MCF 10A (cell line): ENCODE results near the gene INCA1. TPM values are rescaled to one million over a fixed set of nuclear protein-coding genes. Genes with fewer than 3 reads are reported as not detected.

Experiments used
- BruUV-seq: library from RNA; stranded (reverse); fragments of 400-500 nt; replicated peaks from 2 replicates; lab custom pipeline; 2021; lab: Mats Ljungman, UMichigan
- CTCF ChIA-PET: fragments of 300-600 bp; sonication (Branson Sonifier 250); formaldehyde crosslinking; extraction: SDS; loops from one replicate; lab custom pipeline; 2021; ENCODE audit warnings: antibody characterized with exemption, inconsistent platforms; lab: Yijun Ruan, JAX
- POLR2A ChIA-PET: fragments of 300-600, 350-650 bp; sonication (Branson Sonifier 250); formaldehyde crosslinking; extraction: SDS; loops from one replicate; lab custom pipeline; 2020; ENCODE audit warnings: antibody characterized with exemption, inconsistent platforms; lab: Yijun Ruan, JAX
- DNase-seq: peaks from one replicate; pipeline ENCODE4 v3.0.0-alpha.2; 2018; ENCODE audit not compliant: unreplicated experiment
- H3K27ac Mint-ChIP-seq: one replicate; pipeline ENCODE4 v1.8.0; 2022; ENCODE audit warnings: mild to moderate bottlenecking, low read depth, mixed read lengths; ENCODE audit not compliant: unreplicated experiment
- H3K27me3 Mint-ChIP-seq: one replicate; pipeline ENCODE4 v1.8.0; 2022; ENCODE audit warnings: mixed read lengths; ENCODE audit not compliant: insufficient read depth, unreplicated experiment
- H3K36me3 Mint-ChIP-seq: one replicate; pipeline ENCODE4 v1.8.0; 2022; ENCODE audit warnings: mild to moderate bottlenecking, moderate library complexity, mixed read lengths; ENCODE audit not compliant: insufficient read depth, unreplicated experiment
- H3K4me1 Mint-ChIP-seq: one replicate; pipeline ENCODE4 v1.8.0; 2022; ENCODE audit warnings: mixed read lengths; ENCODE audit not compliant: insufficient read depth, unreplicated experiment
- H3K4me3 Mint-ChIP-seq: one replicate; pipeline ENCODE4 v1.8.0; 2022; ENCODE audit warnings: mild to moderate bottlenecking, moderate library complexity, mixed read lengths; ENCODE audit not compliant: unreplicated experiment
- H3K9me3 Mint-ChIP-seq: one replicate; pipeline ENCODE4 v1.8.0; 2022; ENCODE audit warnings: mixed read lengths; ENCODE audit not compliant: unreplicated experiment
- intact Hi-C: fragments of 100-400 bp; cut with micrococcal nuclease; formaldehyde crosslinking; loops from 2 replicates; pipeline ENCODE4 v1.14.1; 2022
- microRNA-seq: library from miRNA; unstranded; fragments of <30 nt; microRNA quantifications from one replicate; pipeline ENCODE4 v1.2.0, GENCODE V29; 2022
- total RNA-seq: library from RNA; stranded (reverse); gene quantifications from 2 replicates; pipeline ENCODE4 v1.2.3, GENCODE V29; 2022
- TF ChIP-seq, protein P1 (sequence below): fragments of 200-600 bp; IDR thresholded peaks from one replicate; pipeline ENCODE4 v1.8.0; 2022; ENCODE audit warnings: antibody characterized with exemption, mild to moderate bottlenecking; ENCODE audit not compliant: unreplicated experiment

The INCA1 gene
- total RNA-seq, 1 experiment from 2014 or later = 0.44 TPM

DNA sequence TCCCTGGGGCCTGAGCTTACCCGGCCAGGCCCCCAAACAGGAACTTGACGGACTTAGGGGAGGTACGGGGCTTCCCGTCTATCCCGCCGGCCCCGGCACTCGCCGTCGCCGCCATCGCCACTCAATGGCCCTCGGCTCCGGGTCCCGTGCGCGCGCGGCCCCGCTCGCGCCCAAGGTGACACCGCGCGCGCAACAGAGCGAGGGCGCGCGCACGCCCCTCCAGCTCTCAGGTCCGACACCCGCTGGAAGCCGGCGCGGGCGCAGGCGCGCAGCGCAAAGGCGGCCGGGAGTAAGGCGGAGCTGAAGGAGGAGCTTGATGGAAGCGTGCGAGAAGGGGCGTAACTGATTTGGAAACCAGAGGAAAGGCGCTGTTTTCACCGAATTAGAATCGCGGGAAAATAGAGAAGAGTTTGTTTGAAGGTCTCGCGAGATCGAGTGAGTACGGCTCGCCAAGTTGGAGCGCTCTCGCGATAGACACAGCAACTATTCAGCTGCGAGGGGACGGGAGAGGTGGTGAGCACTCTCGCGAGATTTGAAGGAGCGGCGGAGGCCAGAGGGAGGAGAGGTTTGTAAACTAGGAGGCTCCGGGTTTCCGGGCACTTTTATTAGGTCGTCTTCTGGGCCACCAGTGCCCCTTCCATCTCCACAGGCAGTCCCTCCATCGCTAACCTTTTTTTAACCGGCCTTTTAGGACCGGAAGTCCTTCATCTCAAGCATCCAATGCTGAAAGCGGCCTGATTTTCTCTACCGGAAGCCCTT lies 57.3 kb downstream of the INCA1 start, which contains the start of the genes RNF167 and SLC25A11:
RNF167 (plus strand) TSS at position 473 of the 759 bp plus-strand sequence. CDS start 642 bp downstream, outside the sequence.
SLC25A11 (minus strand) TSS at position 251 of the 759 bp plus-strand sequence; CDS start at position 115, 136 bp downstream.
- H3K4me1 Mint-ChIP-seq = peaks cover 43% of the 10 kb centered on the region
- peak within 1 kb of the TSS; percentile 91 for H3K4me3 Mint-ChIP-seq
- peak; percentile 99 for DNase-seq
- ChIA-PET CTCF (interaction anchor here (0.5 to 3.0 kb wide), 12 partner anchors 9 to 537 kb away, joined by 3 to 24 read pairs (median 3); partner anchors contain the start of gene PFN1), POLR2A (interaction anchor here (0.6 to 21.5 kb wide), 29 partner anchors 10 to 1366 kb away, joined by 3 to 639 read pairs (median 6); partner anchors contain the start of genes ARRB2, CAMTA2, CHRNE and CYB5D2)
- peaks cover 56% of the 10 kb centered on the region for H3K36me3 Mint-ChIP-seq
- TF ChIP-seq, protein P1, sequence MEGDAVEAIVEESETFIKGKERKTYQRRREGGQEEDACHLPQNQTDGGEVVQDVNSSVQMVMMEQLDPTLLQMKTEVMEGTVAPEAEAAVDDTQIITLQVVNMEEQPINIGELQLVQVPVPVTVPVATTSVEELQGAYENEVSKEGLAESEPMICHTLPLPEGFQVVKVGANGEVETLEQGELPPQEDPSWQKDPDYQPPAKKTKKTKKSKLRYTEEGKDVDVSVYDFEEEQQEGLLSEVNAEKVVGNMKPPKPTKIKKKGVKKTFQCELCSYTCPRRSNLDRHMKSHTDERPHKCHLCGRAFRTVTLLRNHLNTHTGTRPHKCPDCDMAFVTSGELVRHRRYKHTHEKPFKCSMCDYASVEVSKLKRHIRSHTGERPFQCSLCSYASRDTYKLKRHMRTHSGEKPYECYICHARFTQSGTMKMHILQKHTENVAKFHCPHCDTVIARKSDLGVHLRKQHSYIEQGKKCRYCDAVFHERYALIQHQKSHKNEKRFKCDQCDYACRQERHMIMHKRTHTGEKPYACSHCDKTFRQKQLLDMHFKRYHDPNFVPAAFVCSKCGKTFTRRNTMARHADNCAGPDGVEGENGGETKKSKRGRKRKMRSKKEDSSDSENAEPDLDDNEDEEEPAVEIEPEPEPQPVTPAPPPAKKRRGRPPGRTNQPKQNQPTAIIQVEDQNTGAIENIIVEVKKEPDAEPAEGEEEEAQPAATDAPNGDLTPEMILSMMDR = no peak
- H3K27ac Mint-ChIP-seq = peak within 1 kb of the TSS; percentile 98
- H3K9me3 Mint-ChIP-seq = no peaks in the 10 kb centered on the region
- no peaks in the 10 kb centered on the region for H3K27me3 Mint-ChIP-seq
- no TSS peak for BruUV-seq
- intact Hi-C loops = loop anchor here (1.0 to 2.0 kb wide), 2 partner anchors 19 to 31 kb away; no protein-coding TSS in a partner anchor

DNA sequence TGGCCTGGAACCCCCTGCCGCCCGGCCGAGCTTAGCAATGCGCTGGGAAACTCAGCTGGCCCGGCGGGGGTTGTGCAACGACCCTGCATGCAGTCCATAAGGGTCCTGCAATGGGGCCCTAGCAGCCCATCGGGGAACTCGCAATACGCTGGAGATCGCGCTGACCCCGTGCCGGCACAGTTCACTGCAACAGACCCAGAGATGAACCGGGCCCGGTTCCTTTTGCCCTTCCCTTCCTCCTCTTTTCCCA lies 57.9 kb downstream of the INCA1 start:
- BruUV-seq = no TSS peak
- H3K36me3 Mint-ChIP-seq = peaks cover 51% of the 10 kb centered on the region
- POLR2A ChIA-PET = interaction anchor here (0.7 to 21.5 kb wide), 23 partner anchors 10 to 480 kb away, joined by 3 to 639 read pairs (median 8); partner anchors contain the start of genes ARRB2, CAMTA2, CHRNE and ENO3
- no peaks in the 10 kb centered on the region for H3K9me3 Mint-ChIP-seq
- peaks cover 41% of the 10 kb centered on the region for H3K4me1 Mint-ChIP-seq
- intact Hi-C loops = no loop called here
- no peaks in the 10 kb centered on the region for H3K27me3 Mint-ChIP-seq
- H3K4me3 Mint-ChIP-seq = peak overlapping the region; percentile 91
- DNase-seq = no peak
- TF ChIP-seq, protein P1 = no peak
- H3K27ac Mint-ChIP-seq = peak overlapping the region; percentile 98
- CTCF ChIA-PET = interaction anchor here (0.7 to 3.0 kb wide), 8 partner anchors 9 to 536 kb away, joined by 3 to 24 read pairs (median 4); partner anchors contain the start of gene PFN1

DNA sequence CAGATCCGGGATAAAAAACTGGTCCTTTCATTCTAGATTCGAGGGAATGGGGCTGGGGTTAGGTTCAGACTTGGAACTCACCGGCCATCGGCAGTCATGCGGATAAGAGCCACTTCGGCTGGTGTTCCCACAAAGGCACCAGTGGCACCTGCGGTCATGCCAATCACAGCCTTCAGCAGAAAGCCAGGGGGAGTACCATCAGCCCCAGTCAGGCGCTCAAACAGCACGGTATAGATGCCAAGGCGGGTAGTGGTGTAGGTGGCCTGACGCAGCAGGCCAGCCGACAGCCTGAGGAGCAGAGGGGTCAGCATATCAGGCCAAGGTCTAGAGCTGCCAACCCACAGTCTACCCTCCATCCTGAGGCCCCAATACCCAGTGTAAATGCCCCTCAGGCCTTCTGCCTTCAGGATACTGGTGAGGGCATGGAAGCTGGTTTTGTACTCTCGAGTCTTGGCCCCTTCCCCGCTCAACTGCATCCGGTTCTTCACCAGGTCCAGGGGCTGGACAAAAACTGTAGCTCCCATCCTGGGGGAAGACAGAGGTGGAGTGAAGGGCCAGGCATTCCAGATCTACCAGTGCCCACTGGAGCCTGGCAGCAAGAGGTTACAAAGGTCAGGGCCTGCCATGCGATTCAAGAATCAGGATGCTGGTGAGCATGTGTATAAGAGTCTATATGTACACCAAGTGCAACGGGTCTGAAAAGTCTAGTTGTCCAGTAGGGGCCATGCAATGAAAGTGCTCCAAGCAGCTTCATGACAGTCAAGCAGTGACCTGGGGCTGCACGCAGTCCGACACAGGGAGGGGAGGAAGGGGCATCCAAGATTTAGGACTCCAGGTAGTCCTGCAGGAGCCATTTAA lies 58.4 kb downstream of the INCA1 start:
- peak overlapping the region; percentile 98 for H3K27ac Mint-ChIP-seq
- intact Hi-C loops = no loop called here

More for the DNA sequence above, 58.4 kb downstream of the INCA1 start:
- Mint-ChIP-seq H3K9me3 (no peaks in the 10 kb centered on the region), H3K27me3 (no peaks in the 10 kb centered on the region), H3K4me1 (peaks cover 41% of the 10 kb centered on the region), H3K4me3 (peak overlapping the region; percentile 91), H3K36me3 (peaks cover 49% of the 10 kb centered on the region)
- no peak for DNase-seq
- TSS peak; percentile 15 for BruUV-seq
- CTCF ChIA-PET = interaction anchor here (0.5 to 3.0 kb wide), 9 partner anchors 19 to 819 kb away, joined by 3 to 24 read pairs (median 4); no protein-coding TSS in a partner anchor
- POLR2A ChIA-PET = interaction anchor here (1.1 to 21.5 kb wide), 16 partner anchors 9 to 236 kb away, joined by 4 to 639 read pairs (median 16); partner anchors contain the start of genes ARRB2, CAMTA2, ENO3 and INCA1
- TF ChIP-seq, protein P1 = no peak

Small RNA genes lying within 50 kb of the gene (microRNA-seq; reads per million reads assigned to microRNA genes)
- gene MIR6864 (not detected), gene MIR6865 (not detected)

Other genes starting within 250 kb of the INCA1 start
- gene TM4SF5, start 225.6 kb downstream of the INCA1 start, total RNA-seq = not detected in 2 replicates
- 0.77 and 1.1 TPM in 2 replicates for gene VMO1, start 211.2 kb downstream of the INCA1 start, total RNA-seq
- gene GLTPD2, start 208.6 kb downstream of the INCA1 start, total RNA-seq = not detected in 2 replicates
- gene PSMB6, start 201.4 kb downstream of the INCA1 start, total RNA-seq = 169 and 182 TPM in 2 replicates
- 27.6 and 31.7 TPM in 2 replicates for gene PLD2, start 190.4 kb downstream of the INCA1 start, total RNA-seq
- gene MINK1, start 164.2 kb downstream of the INCA1 start, total RNA-seq = 106 and 124 TPM in 2 replicates
- 3.6 and 4.3 TPM in 2 replicates for gene C17orf107, start 98.0 kb downstream of the INCA1 start, total RNA-seq
- not detected in 2 replicates for gene CHRNE, start 94.4 kb downstream of the INCA1 start, total RNA-seq
- gene GP1BA, start 65.2 kb downstream of the INCA1 start, total RNA-seq = not detected in 2 replicates
- gene SLC25A11, start 57.5 kb downstream of the INCA1 start, total RNA-seq = 46.8 and 54.5 TPM in 2 replicates
- gene RNF167, start 57.3 kb downstream of the INCA1 start, total RNA-seq = 100.0 and 109 TPM in 2 replicates
- gene PFN1, start 49.0 kb downstream of the INCA1 start, total RNA-seq = 1,010 and 1,106 TPM in 2 replicates
- 19.0 and 20.2 TPM in 2 replicates for gene ENO3, start 46.4 kb downstream of the INCA1 start, total RNA-seq
- 112 and 151 TPM in 2 replicates for gene SPAG7, start 29.7 kb downstream of the INCA1 start, total RNA-seq
- 126 and 154 TPM in 2 replicates for gene CAMTA2, start 9.8 kb downstream of the INCA1 start, total RNA-seq
- 84.8 and 100 TPM in 2 replicates for gene KIF1C, start 428 bp upstream of the INCA1 start, total RNA-seq
- not detected in 2 replicates for gene SLC52A1, start 37.9 kb upstream of the INCA1 start, total RNA-seq
- gene ZFP3, start 80.9 kb upstream of the INCA1 start, total RNA-seq = not detected in 2 replicates
- gene ZNF232, start 114.4 kb upstream of the INCA1 start, total RNA-seq = 8.8 and 11.6 TPM in 2 replicates
- gene USP6, start 118.5 kb upstream of the INCA1 start, total RNA-seq = 0.10 TPM in 1 of 2 replicates, not detected in the other
- 1.9 TPM in 2 replicates for gene ZNF594, start 194.3 kb upstream of the INCA1 start, total RNA-seq
- gene SCIMP, start 237.3 kb upstream of the INCA1 start, total RNA-seq = not detected in 2 replicates